ENCODE data around the gene CCDC68. TPM values are rescaled to one million over a fixed set of nuclear protein-coding genes. Genes with fewer than 3 reads are reported as not detected.
"Not testable (repeated sequence)": the region's sequence is repeated elsewhere in the genome, so short reads cannot be mapped to it uniquely, and the experiment has no call there.

The CCDC68 gene
- not detected for total RNA-seq

- ATAC-seq (peak; percentile 34 to 50), DNase-seq (ENCODE audit: low spot score in 2 of 2) (no peak)
- Mint-ChIP-seq H3K36me3 (peaks cover 5 to 9% of the 10 kb centered on the region in 2 donors), H3K27ac (no peak within 1 kb of the TSS), H3K9me3 (no peaks in the 10 kb centered on the region)
These were observed at the start of gene CCDC68 for GRCh38 chr18:54958704-54959625. CCDC68 (minus strand) TSS chr18:54959461; CDS start chr18:54942791, 16,670 bp downstream.

GRCh38 chr18:55007602-55008001 lies 48.3 kb upstream of the CCDC68 start:
- ATAC-seq (no peak), DNase-seq (ENCODE audit: low spot score in 2 of 2) (no peak)
- no peak overlapping the region for H3K27ac Mint-ChIP-seq
- H3K9me3 Mint-ChIP-seq = no peaks in the 10 kb centered on the region
- no peaks in the 10 kb centered on the region for H3K36me3 Mint-ChIP-seq

GRCh38 chr18:55003695-55004094 lies 44.4 kb upstream of the CCDC68 start:
- DNase-seq (ENCODE audit: low spot score in 2 of 2) (no peak), ATAC-seq (no peak)
- H3K36me3 Mint-ChIP-seq = no peaks in the 10 kb centered on the region
- no peak overlapping the region for H3K27ac Mint-ChIP-seq
- no peaks in the 10 kb centered on the region for H3K9me3 Mint-ChIP-seq

GRCh38 chr18:55002261-55002660 lies 43.0 kb upstream of the CCDC68 start:
- no peaks in the 10 kb centered on the region for H3K9me3 Mint-ChIP-seq
- DNase-seq (ENCODE audit: low spot score in 2 of 2) (no peak), ATAC-seq (no peak)
- H3K27ac Mint-ChIP-seq = no peak overlapping the region
- no peaks in the 10 kb centered on the region for H3K36me3 Mint-ChIP-seq

- H3K9me3 Mint-ChIP-seq = no peaks in the 10 kb centered on the region
- H3K36me3 Mint-ChIP-seq = no peaks in the 10 kb centered on the region
- no peak for ATAC-seq
- DNase-seq (ENCODE audit: low spot score in 2 of 2) = no peak
- no peak overlapping the region for H3K27ac Mint-ChIP-seq
These were observed 42.2 kb upstream of the CCDC68 start for GRCh38 chr18:55001394-55002024.

GRCh38 chr18:55000529-55000928 lies 41.3 kb upstream of the CCDC68 start:
- H3K27ac Mint-ChIP-seq = no peak overlapping the region
- H3K9me3 Mint-ChIP-seq = no peaks in the 10 kb centered on the region
- no peak for DNase-seq (ENCODE audit: low spot score in 2 of 2)
- H3K36me3 Mint-ChIP-seq = no peaks in the 10 kb centered on the region
- ATAC-seq = no peak

- ATAC-seq (no peak), DNase-seq (ENCODE audit: low spot score in 2 of 2) (no peak)
- H3K36me3 Mint-ChIP-seq = no peaks in the 10 kb centered on the region
- no peaks in the 10 kb centered on the region for H3K9me3 Mint-ChIP-seq
- H3K27ac Mint-ChIP-seq = no peak overlapping the region
These were observed 39.8 kb upstream of the CCDC68 start for GRCh38 chr18:54999016-54999415.

GRCh38 chr18:54995421-54996143 lies 36.3 kb upstream of the CCDC68 start:
- DNase-seq (ENCODE audit: low spot score in 2 of 2) = no peak
- H3K36me3 Mint-ChIP-seq = no peaks in the 10 kb centered on the region
- ATAC-seq = no peak
- no peak overlapping the region for H3K27ac Mint-ChIP-seq
- no peaks in the 10 kb centered on the region for H3K9me3 Mint-ChIP-seq

- no peak for ATAC-seq
- Mint-ChIP-seq H3K9me3 (no peaks in the 10 kb centered on the region), H3K27ac (no peak overlapping the region), H3K36me3 (no peaks in the 10 kb centered on the region)
- no peak for DNase-seq (ENCODE audit: low spot score in 2 of 2)
These were observed 32.7 kb upstream of the CCDC68 start for GRCh38 chr18:54991981-54992380.

- H3K36me3 Mint-ChIP-seq = no peaks in the 10 kb centered on the region
These were observed 25.6 kb upstream of the CCDC68 start for GRCh38 chr18:54984908-54985307.

GRCh38 chr18:54983791-54984190 lies 24.5 kb upstream of the CCDC68 start:
- Mint-ChIP-seq H3K36me3 (no peaks in the 10 kb centered on the region), H3K9me3 (no peaks in the 10 kb centered on the region), H3K27ac (no peak overlapping the region)
- no peak for DNase-seq (ENCODE audit: low spot score in 2 of 2)
- no peak for ATAC-seq

More at GRCh38 chr18:54984908-54985307, 25.6 kb upstream of the CCDC68 start:
- DNase-seq (ENCODE audit: low spot score in 2 of 2) (no peak), ATAC-seq (no peak)
- Mint-ChIP-seq H3K9me3 (no peaks in the 10 kb centered on the region), H3K27ac (peak overlapping the region in 1 of 2 donors; percentile 39)

GRCh38 chr18:54983041-54983686 lies 23.9 kb upstream of the CCDC68 start:
- DNase-seq (ENCODE audit: low spot score in 2 of 2) (no peak), ATAC-seq (peak; percentile 66 to 70)
- Mint-ChIP-seq H3K36me3 (no peaks in the 10 kb centered on the region), H3K27ac (no peak overlapping the region), H3K9me3 (no peaks in the 10 kb centered on the region)

GRCh38 chr18:54981076-54981475 lies 21.8 kb upstream of the CCDC68 start:
- ATAC-seq = no peak
- no peak overlapping the region for H3K27ac Mint-ChIP-seq
- no peaks in the 10 kb centered on the region for H3K9me3 Mint-ChIP-seq
- no peak for DNase-seq (ENCODE audit: low spot score in 2 of 2)
- H3K36me3 Mint-ChIP-seq = no peaks in the 10 kb centered on the region

GRCh38 chr18:54975598-54975997 lies 16.3 kb upstream of the CCDC68 start:
- ATAC-seq (no peak), DNase-seq (ENCODE audit: low spot score in 2 of 2) (no peak)
- no peak overlapping the region for H3K27ac Mint-ChIP-seq
- no peaks in the 10 kb centered on the region for H3K36me3 Mint-ChIP-seq
- no peaks in the 10 kb centered on the region for H3K9me3 Mint-ChIP-seq

- no peak for DNase-seq (ENCODE audit: low spot score in 2 of 2)
- H3K9me3 Mint-ChIP-seq = no peaks in the 10 kb centered on the region
- H3K36me3 Mint-ChIP-seq = no peaks in the 10 kb centered on the region
- ATAC-seq = no peak
- H3K27ac Mint-ChIP-seq = no peak overlapping the region
These were observed 13.8 kb upstream of the CCDC68 start for GRCh38 chr18:54973046-54973445.

- H3K9me3 Mint-ChIP-seq = no peaks in the 10 kb centered on the region
- H3K36me3 Mint-ChIP-seq = no peaks in the 10 kb centered on the region
- ATAC-seq (no peak), DNase-seq (ENCODE audit: low spot score in 2 of 2) (no peak)
- no peak overlapping the region for H3K27ac Mint-ChIP-seq
These were observed 9.5 kb upstream of the CCDC68 start for GRCh38 chr18:54968807-54969206.

GRCh38 chr18:54968237-54968636 lies 9.0 kb upstream of the CCDC68 start:
- not testable (repeated sequence) for DNase-seq (ENCODE audit: low spot score in 2 of 2); H3K9me3 Mint-ChIP-seq; H3K36me3 Mint-ChIP-seq; ATAC-seq; H3K27ac Mint-ChIP-seq

All from activated naive CD4-positive, alpha-beta T cell treated with anti-CD3 and anti-CD28 coated beads, Interleukin-2, amount 50 U/mL, for 72 hours (primary cell).